Measurements from ENCODE around the gene AGAP9. TPM values are rescaled to one million over a fixed set of nuclear protein-coding genes. Genes with fewer than 3 reads are reported as not detected.
"Not testable (repeated sequence)": the region's sequence is repeated elsewhere in the genome, so short reads cannot be mapped to it uniquely, and the experiment has no call there.

AGAP9 gene
- total RNA-seq, 1 donor from 2014 or later = 1.4 TPM

- no peak for DNase-seq (ENCODE audit: low read depth, low spot score)
These were observed 65.6 kb downstream of the AGAP9 start for GRCh38 chr10:47457826-47458225.

DNA sequence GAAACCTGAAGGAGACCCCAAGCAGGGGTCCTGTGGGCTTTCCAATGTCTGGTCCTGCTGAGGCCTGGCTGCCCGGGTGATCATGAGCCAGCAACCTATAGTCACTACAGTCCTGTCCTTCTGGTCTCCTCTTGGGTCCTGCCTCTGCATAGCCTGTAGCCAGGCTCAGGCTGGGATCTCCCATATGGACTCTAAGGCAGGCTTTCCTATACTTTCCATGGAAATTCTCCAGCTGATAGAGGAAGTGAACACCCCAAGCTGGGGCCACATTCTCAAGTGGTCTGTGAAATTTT, 66.0 kb downstream of the AGAP9 start:
- no peak for DNase-seq (ENCODE audit: low read depth, low spot score)

- DNase-seq (ENCODE audit: low read depth, low spot score) = no peak
These were observed 66.5 kb downstream of the AGAP9 start for GRCh38 chr10:47456794-47457527.

DNA sequence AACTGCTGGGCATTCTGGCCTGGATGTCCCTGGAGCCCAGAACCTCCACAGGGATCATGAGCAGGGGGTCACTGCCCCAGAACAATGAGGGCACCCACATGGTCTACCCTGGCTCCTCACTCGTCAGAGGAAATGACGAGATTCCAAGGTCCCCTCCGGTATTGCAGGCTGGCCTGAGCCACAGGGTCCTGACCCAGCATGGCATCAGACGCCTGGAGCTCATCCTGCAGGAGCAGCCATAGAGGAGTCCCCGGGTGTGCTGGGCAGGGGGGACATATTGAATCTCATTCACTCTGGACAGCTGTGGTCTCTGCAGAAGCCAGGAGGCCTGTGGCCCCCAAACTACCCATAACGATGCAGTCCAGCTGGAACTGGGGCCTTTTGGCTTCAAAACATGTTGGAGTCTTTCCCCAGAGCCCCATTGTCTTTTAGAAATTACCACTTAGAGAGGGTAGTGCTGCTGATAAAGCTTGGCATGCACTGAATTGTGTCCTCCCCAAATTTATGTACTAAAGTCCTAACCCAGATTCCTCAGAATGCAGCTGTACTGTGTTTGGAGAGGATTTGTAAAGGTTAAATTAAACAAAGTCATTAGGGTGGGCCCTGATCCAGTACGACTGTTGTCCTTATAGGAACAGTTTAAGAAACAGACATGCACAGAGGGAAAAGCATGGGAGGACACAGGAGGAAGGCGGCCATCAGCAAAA, 67.2 kb downstream of the AGAP9 start:
- DNase-seq (ENCODE audit: low read depth, low spot score) = no peak

DNA sequence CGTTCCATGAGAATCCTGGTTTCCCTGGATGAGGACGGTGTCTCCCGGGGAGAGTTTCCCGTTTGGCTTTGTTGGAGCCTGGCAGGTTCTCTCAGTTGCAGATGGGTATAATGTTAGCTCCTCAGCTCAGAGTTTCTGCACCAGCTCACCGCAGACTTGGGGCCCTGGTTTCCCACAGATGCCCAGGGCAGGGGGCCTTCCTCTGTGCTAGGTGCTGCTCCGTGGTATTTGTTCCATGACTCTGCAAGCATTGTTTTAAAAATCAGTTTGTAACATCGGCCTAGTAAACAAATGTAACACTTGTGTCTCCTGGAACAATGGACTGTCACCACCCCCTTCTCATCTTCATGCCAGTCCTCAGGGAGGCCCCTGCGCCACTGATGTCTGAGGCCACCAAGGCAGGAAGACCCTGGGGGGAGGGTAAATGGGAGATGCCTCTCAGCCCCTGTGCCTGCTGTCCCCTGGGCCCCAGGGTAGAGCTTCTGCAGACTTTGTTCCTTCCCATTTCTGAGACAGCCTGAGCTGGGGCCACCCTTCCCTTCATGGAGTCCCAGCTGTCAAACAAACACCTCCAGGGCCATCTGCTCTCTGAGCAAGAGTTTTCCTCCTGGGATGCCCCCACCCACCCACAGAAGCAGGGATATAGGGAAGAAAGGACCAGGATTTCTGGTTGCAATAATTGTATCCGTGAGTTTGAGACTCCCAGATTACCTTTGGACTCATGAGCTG, 67.9 kb downstream of the AGAP9 start:
- not testable (repeated sequence) for DNase-seq (ENCODE audit: low read depth, low spot score)

DNA sequence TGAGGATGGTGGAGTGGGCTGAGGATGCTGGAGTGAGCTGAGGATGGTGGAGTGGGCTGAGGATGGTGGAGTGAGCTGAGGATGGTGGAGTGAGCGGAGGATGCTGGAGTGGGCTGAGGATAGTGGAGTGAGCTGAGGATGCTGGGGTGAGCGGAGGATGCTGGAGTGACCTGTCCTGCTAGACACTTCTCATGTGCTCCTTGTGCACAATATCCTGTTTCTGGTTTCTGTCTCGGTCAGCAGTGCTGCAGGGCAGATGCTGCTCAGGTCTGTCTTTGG, 68.7 kb downstream of the AGAP9 start:
- no peak for DNase-seq (ENCODE audit: low read depth, low spot score)

- DNase-seq (ENCODE audit: low read depth, low spot score) = no peak
These were observed 69.2 kb downstream of the AGAP9 start for GRCh38 chr10:47454008-47454779.

DNA sequence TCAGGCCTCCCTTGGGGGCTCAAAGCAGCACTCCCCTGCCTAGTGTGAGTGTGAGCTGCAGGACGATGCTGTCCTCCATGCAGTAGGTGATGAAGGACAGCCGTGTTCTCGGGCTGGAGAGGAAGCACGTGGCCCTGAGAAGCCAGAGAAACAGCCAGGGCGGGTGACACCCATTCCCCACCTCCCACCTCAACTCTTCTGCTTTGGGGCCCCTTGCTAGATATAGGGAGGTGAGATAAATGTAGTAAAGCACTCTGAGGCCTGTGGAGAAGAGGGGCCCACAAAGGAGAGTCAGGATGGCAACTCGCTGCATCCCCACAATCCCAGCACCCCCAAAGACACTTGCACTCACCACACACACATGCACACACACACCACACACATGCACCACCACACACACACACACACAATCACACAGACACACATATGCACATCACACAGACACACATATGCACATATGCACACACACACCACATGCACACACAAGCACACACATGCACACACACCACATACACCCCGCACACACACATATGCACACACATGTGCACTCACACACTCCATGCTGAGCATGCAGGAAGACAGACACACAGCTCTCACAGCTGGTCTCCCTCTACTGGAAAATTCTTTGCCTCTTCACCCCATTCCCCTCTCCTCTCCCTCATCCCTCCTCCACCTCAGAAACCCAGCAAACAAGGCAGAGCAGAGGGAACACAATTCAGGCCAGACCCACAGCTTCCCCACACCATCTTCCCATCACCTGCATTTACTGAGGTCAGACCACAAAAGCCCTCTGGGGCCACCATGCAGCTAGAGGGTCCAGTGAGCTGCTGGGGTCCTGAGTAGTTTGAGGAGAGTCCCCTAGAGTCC, 70.1 kb downstream of the AGAP9 start:
- no peak for DNase-seq (ENCODE audit: low read depth, low spot score)

GRCh38 chr10:47452495-47453140, 70.8 kb downstream of the AGAP9 start:
- DNase-seq (ENCODE audit: low read depth, low spot score) = no peak

- DNase-seq (ENCODE audit: low read depth, low spot score) = no peak
These were observed 71.4 kb downstream of the AGAP9 start for GRCh38 chr10:47451998-47452494.

Other genes starting within 250 kb of the AGAP9 start
- gene GDF10, start 223.4 kb downstream of the AGAP9 start, total RNA-seq = not detected in 2 replicates
- not detected in 2 replicates for gene GDF2, start 201.2 kb downstream of the AGAP9 start, total RNA-seq
- not detected in 2 replicates for gene RBP3, start 175.3 kb downstream of the AGAP9 start, total RNA-seq
- not detected in 2 replicates for gene ZNF488, start 139.3 kb downstream of the AGAP9 start, total RNA-seq
- gene ANXA8, start 39.5 kb downstream of the AGAP9 start, total RNA-seq = not detected in 2 replicates
- not detected in 2 replicates for gene FAM25G, start 31.9 kb downstream of the AGAP9 start, total RNA-seq
- not detected in 2 replicates for gene SYT15B, start 240.0 kb upstream of the AGAP9 start, total RNA-seq

All from pulmonary artery endothelial cell (primary cell).